PC-9 (cell line): ENCODE data around the gene IRF9. TPM values are rescaled to one million over a fixed set of nuclear protein-coding genes. Genes with fewer than 3 reads are reported as not detected.

Experiments
- BruUV-seq: library from RNA; stranded (reverse); fragments of 400-500 nt; replicated peaks from 2 replicates; lab custom pipeline; 2021; lab: Mats Ljungman, UMichigan
- CTCF ChIA-PET: fragments of 300-600 bp; sonication (Branson Sonifier 250); formaldehyde crosslinking; loops from one replicate; lab custom pipeline; 2022; ENCODE audit warnings: antibody characterized with exemption; lab: Charles Lee
- POLR2A ChIA-PET: fragments of 300-600 bp; sonication (Branson Sonifier 250); formaldehyde crosslinking; loops from one replicate; lab custom pipeline; 2022; ENCODE audit warnings: antibody characterized with exemption; ENCODE audit not compliant: unreplicated experiment; lab: Charles Lee
- DNase-seq, 2 experiments: peaks; one replicate each; pipeline versions ENCODE4 v3.0.0 to v3.0.0-alpha.2; 2015 to 2022; ENCODE audit warnings: mixed read lengths in 1 of 2
- H2AFZ ChIP-seq: fragments of 200-600 bp; sonication (generic); 2 replicates; pipeline ENCODE4 v1.8.1; 2017; ENCODE audit warnings: antibody characterized with exemption
- H3F3A ChIP-seq: fragments of 200-600 bp; sonication (generic); 2 replicates; pipeline ENCODE4 v1.8.1; 2017; ENCODE audit warnings: antibody characterized with exemption, mild to moderate bottlenecking, low read depth; ENCODE audit not compliant: insufficient read depth
- H3K27ac ChIP-seq: fragments of 200-600 bp; sonication (generic); 2 replicates; pipeline ENCODE4 v1.6.1; 2016; ENCODE audit warnings: mixed run types
- H3K27me3 ChIP-seq: fragments of 200-600 bp; sonication (generic); 2 replicates; pipeline ENCODE4 v1.6.1; 2016; ENCODE audit warnings: low read depth, mixed run types; ENCODE audit not compliant: insufficient read depth
- H3K36me3 ChIP-seq: fragments of 200-600 bp; sonication (generic); 2 replicates; pipeline ENCODE4 v1.6.1; 2016; ENCODE audit warnings: low read depth, mixed run types
- H3K4me1 ChIP-seq: fragments of 200-600 bp; sonication (generic); replicated peaks from 2 replicates; pipeline ENCODE4 v1.6.1; 2016; ENCODE audit warnings: mixed run types; ENCODE audit not compliant: insufficient read depth
- H3K4me2 ChIP-seq: fragments of 200-600 bp; sonication (generic); 2 replicates; pipeline ENCODE4 v1.6.1; 2017; ENCODE audit warnings: mixed run types
- H3K4me3 ChIP-seq: fragments of 200-600 bp; sonication (generic); 2 replicates; pipeline ENCODE4 v1.6.1; 2016; ENCODE audit warnings: mixed run types
- H3K79me2 ChIP-seq: fragments of 200-600 bp; sonication (generic); 2 replicates; pipeline ENCODE4 v1.6.1; 2017; ENCODE audit warnings: low read depth, mixed run types
- H3K9me2 ChIP-seq: fragments of 200-600 bp; sonication (generic); 2 replicates; pipeline ENCODE4 v1.8.1; 2017; ENCODE audit warnings: mild to moderate bottlenecking; ENCODE audit not compliant: insufficient read depth
- H3K9me3 ChIP-seq: fragments of 200-600 bp; sonication (generic); 2 replicates; pipeline ENCODE4 v1.8.1; 2016; ENCODE audit warnings: low read depth; ENCODE audit not compliant: insufficient read depth
- H4K20me1 ChIP-seq: fragments of 200-600 bp; sonication (generic); 2 replicates; pipeline ENCODE4 v1.8.1; 2017; ENCODE audit not compliant: insufficient read depth
- EZH2 ChIP-seq: fragments of 200-600 bp; sonication (generic); IDR thresholded peaks from 2 replicates; pipeline ENCODE4 v1.8.0; 2017; ENCODE audit warnings: antibody characterized with exemption, low read depth
- intact Hi-C: fragments of 100-400 bp; cut with micrococcal nuclease; formaldehyde crosslinking; loops from one replicate; pipeline ENCODE4 v1.10.0; 2022; ENCODE audit not compliant: unreplicated experiment
- total RNA-seq: library from RNA; stranded (reverse); gene quantifications from 2 replicates; pipeline ENCODE4 v1.2.3, GENCODE V29; 2021
- TF ChIP-seq, protein P1 (sequence below): fragments of 200-600 bp; sonication (generic); conservative IDR thresholded peaks from 2 replicates; pipeline ENCODE4 v1.6.1; 2017; ENCODE audit warnings: mixed run types, antibody characterized with exemption, mild to moderate bottlenecking, moderate library complexity

The IRF9 gene
- total RNA-seq, 1 experiment from 2014 or later: 21.4 TPM

DNA sequence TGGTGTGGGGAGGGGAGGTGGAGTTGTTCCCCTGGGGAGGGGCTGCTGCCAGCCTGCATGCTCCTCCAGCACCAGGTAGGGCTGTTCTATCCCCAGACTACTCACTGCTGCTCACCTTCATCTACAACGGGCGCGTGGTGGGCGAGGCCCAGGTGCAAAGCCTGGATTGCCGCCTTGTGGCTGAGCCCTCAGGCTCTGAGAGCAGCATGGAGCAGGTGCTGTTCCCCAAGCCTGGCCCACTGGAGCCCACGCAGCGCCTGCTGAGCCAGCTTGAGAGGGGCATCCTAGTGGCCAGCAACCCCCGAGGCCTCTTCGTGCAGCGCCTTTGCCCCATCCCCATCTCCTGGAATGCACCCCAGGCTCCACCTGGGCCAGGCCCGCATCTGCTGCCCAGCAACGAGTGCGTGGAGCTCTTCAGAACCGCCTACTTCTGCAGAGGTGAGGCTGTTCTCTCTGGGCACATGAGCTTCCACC, 3.5 kb downstream of the IRF9 start:
- TF ChIP-seq, protein P1, sequence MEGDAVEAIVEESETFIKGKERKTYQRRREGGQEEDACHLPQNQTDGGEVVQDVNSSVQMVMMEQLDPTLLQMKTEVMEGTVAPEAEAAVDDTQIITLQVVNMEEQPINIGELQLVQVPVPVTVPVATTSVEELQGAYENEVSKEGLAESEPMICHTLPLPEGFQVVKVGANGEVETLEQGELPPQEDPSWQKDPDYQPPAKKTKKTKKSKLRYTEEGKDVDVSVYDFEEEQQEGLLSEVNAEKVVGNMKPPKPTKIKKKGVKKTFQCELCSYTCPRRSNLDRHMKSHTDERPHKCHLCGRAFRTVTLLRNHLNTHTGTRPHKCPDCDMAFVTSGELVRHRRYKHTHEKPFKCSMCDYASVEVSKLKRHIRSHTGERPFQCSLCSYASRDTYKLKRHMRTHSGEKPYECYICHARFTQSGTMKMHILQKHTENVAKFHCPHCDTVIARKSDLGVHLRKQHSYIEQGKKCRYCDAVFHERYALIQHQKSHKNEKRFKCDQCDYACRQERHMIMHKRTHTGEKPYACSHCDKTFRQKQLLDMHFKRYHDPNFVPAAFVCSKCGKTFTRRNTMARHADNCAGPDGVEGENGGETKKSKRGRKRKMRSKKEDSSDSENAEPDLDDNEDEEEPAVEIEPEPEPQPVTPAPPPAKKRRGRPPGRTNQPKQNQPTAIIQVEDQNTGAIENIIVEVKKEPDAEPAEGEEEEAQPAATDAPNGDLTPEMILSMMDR: no peak
- no peak for TF ChIP-seq EZH2
- intact Hi-C loops: loop anchor here (5.0 kb wide), 1 partner anchor 72 kb away; the partner anchor contains the start of gene PCK2
- no peaks in the 10 kb centered on the region for H3K79me2 ChIP-seq
- ChIA-PET POLR2A (no interaction called here), CTCF (no interaction called here)
- H3K27me3 ChIP-seq: no peaks in the 10 kb centered on the region
- no peaks in the 10 kb centered on the region for H3K9me3 ChIP-seq
- no peaks in the 10 kb centered on the region for H3K9me2 ChIP-seq
- no peak overlapping the region for H2AFZ ChIP-seq
- DNase-seq: no peak
- no peaks in the 10 kb centered on the region; the same call in 1 of the 2 replicates for H3F3A ChIP-seq
- no TSS peak for BruUV-seq
- peaks cover 13% of the 10 kb centered on the region for H3K4me1 ChIP-seq
- H3K4me2 ChIP-seq: no peak overlapping the region
- H4K20me1 ChIP-seq: no peaks in the 10 kb centered on the region
- H3K27ac ChIP-seq: no peak overlapping the region
- no peak overlapping the region for H3K4me3 ChIP-seq
- no peaks in the 10 kb centered on the region; the same call in 1 of the 2 replicates for H3K36me3 ChIP-seq

DNA sequence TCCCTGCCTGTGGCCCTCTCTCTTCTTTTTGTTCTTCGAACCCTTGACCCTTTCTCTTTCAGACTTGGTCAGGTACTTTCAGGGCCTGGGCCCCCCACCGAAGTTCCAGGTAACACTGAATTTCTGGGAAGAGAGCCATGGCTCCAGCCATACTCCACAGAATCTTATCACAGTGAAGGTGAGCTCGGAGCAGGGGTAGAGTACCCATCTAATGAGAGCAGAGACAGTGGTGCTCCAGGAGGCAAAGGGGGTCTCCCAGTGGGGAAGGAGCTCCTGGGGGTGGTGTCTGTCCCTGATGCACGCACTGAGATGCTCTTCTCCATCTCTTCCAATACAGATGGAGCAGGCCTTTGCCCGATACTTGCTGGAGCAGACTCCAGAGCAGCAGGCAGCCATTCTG, 4.7 kb downstream of the IRF9 start:
- intact Hi-C loops: no loop called here
- DNase-seq: no peak
- Histone ChIP-seq H3K27me3 (no peaks in the 10 kb centered on the region), H3K4me2 (no peak overlapping the region), H3K9me2 (no peaks in the 10 kb centered on the region), H3K4me1 (peaks cover 9% of the 10 kb centered on the region), H2AFZ (no peak overlapping the region), H3K27ac (no peak overlapping the region), H3K36me3 (no peaks in the 10 kb centered on the region), H3F3A (no peaks in the 10 kb centered on the region), H3K79me2 (no peaks in the 10 kb centered on the region), H3K4me3 (no peak overlapping the region), H3K9me3 (no peaks in the 10 kb centered on the region), H4K20me1 (no peaks in the 10 kb centered on the region)
- no TSS peak for BruUV-seq
- CTCF ChIA-PET: no interaction called here
- POLR2A ChIA-PET: no interaction called here
- no peak for TF ChIP-seq EZH2
- TF ChIP-seq, protein P1: no peak

DNA sequence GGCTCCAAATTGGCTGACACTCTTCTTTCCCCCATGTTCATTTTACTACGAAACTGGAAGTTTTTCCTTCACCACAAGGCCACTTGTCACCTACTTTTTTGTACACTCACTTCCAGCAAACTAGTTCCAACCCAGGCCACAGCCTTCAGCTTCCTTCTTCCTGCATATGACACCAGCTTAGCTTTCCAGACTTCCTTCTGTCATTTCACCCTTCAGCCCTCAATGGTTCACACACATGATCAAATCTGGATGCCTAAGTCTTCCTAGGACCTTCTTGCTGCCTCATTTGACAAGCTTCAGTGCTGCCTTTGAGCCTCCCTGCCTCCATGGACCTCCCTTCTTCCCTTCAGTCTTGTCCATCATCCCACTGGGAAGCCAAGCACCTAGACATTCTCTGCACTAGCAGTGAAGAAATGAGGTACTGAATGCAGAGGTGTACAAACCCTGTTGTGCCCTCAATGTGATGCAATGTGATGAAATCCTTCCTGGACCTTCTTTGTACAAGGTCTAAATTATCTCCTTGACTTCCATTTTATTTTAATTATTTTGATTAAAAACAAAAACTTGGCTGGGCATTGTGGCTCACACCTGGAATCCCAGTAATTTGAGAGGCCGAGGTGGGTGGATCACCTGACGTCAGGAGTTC, 6.5 kb downstream of the IRF9 start:
- no peak overlapping the region for H3K4me3 ChIP-seq
- no peaks in the 10 kb centered on the region for H3F3A ChIP-seq
- DNase-seq: no peak
- H3K79me2 ChIP-seq: no peaks in the 10 kb centered on the region
- H3K4me1 ChIP-seq: no peaks in the 10 kb centered on the region
- H3K27ac ChIP-seq: no peak overlapping the region
- no peaks in the 10 kb centered on the region for H3K9me3 ChIP-seq
- no peaks in the 10 kb centered on the region for H3K9me2 ChIP-seq
- no TSS peak for BruUV-seq
- H3K27me3 ChIP-seq: no peaks in the 10 kb centered on the region
- CTCF ChIA-PET: no interaction called here
- no peaks in the 10 kb centered on the region for H4K20me1 ChIP-seq
- H3K36me3 ChIP-seq: no peaks in the 10 kb centered on the region
- intact Hi-C loops: no loop called here
- no peak overlapping the region for H2AFZ ChIP-seq
- TF ChIP-seq EZH2: no peak
- TF ChIP-seq, protein P1: no peak
- POLR2A ChIA-PET: interaction anchor here (0.6 kb wide), 1 partner anchor 500 kb away, joined by 5 read pairs; no protein-coding TSS in a partner anchor
- no peak overlapping the region for H3K4me2 ChIP-seq
